ENCODE results near the gene PROKR2.

GRCh38 chr20:5357946-5358345 lies 41.2 kb upstream of the PROKR2 start:
- TF ChIP-seq SUZ12 (IDR thresholded peaks at IDR 0.05; ENCODE audit: extremely low read depth, insufficient read depth, insufficient read length), result no peak
- TF ChIP-seq ZNF274 (IDR thresholded peaks at IDR 0.05; ENCODE audit: low read depth, low read length), result no peak
